Peyer's patch (tissue), 4 donors: ENCODE results near the gene GALM.

Experiments used
- CTCF ChIP-seq, 6 experiments: fragments of 450-650 bp in 4 of 6; fragments of 200-600 bp in 2 of 6; sonication (generic) in 1 of 6; IDR thresholded peaks; one replicate each; pipeline ENCODE4 v1.5.1; 2017 to 2019; ENCODE audit warnings: antibody characterized with exemption in 6 of 6, mild to moderate bottlenecking in 3 of 6, moderate library complexity in 1 of 6
- POLR2A ChIP-seq, 2 donors: fragments of 450-650 bp; IDR thresholded peaks; one replicate each; pipeline ENCODE4 v1.5.1; 2017; ENCODE audit warnings: antibody characterized with exemption in 2 of 2, mild to moderate bottlenecking in 2 of 2, moderate library complexity in 2 of 2

GRCh38 chr2:38706846-38707345, 41.0 kb downstream of the GALM start:
- TF ChIP-seq CTCF (IDR thresholded peaks at IDR 0.05) (no peak), POLR2A (IDR thresholded peaks at IDR 0.05) (no peak)
